GM18868 (cell line): ENCODE data around the gene ITGA1.
"Not testable (repeated sequence)": the region's sequence is repeated elsewhere in the genome, so short reads cannot be mapped to it uniquely, and the experiment has no call there.

ENCODE experiments used
- ATAC-seq: cut with Tn5 transposase; IDR thresholded peaks from one replicate; pipeline ENCODE4 v1.9.1; 2021; ENCODE audit warnings: mild to moderate bottlenecking, moderate library complexity; ENCODE audit not compliant: unreplicated experiment

Gene ITGA1

DNA sequence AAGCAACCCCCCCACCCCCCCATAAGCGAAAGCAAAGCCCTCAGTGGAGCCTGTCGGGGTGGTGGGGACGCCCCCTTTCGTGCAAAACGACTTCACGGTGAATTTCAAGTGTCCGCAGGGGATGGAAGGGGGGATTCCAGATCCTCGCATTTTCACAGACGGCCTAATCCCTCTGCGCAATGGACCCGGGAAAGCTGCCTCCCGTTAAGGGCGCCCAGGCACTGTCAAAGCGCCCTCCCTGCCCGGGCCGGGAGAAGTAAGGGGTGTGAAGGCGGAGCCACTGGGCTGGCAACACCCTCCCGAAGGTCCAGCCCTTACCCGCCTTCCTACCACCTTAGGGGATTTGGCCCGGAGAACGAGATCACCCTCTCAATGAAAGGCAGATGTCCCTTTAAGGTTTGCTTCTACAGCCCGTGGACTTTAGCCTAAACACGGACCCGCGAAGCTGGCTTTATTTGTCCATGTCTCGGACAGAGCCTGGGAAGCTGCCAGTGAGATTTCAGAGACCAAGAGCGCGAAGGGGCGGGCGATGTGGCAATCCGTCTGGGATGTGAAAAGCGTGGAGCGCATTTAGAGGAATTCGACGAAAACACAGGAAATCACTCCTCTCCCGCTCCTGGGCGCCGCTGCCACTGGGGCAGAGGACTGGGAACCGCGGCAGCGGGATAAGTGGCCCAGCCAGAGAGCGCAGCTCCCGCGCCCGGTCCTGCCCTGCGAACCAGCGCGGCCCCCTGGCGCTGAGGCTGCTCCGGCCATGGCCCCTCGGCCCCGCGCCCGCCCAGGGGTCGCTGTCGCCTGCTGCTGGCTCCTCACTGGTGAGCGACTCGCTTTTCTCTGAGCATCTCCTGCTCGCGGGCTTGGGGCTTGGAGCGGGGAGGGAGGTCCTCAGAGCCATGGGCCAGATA lies at the start of gene ITGA1, which contains the start of gene PELO:
TSS of gene ITGA1 (plus strand) at position 317 of the 905 bp plus-strand sequence. CDS start at position 755, 438 bp downstream.
TSS of gene PELO (plus strand) at position 317 of the 905 bp plus-strand sequence. CDS start 12,479 bp downstream, outside the sequence.
- ATAC-seq, result peak; percentile 77

DNA sequence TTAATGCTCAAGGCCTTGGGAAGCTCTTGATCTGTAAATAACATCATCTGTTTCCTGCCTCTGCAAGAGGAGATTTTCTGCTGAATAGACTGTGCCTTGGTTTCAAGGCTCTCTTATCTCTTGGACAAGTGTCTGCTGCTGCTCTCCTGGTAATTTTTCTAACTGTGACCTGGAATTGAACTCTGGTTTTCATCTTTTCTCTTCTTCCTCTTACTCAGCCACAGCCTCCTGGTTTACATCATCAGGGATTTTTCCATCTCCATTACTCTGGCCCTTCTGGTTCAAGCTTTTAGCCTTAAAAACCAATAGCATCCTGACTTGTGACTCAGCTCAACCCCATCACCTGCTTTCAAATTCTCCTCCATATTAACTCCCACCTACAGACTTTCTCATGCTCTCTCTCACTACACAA lies 49.6 kb upstream of the ITGA1 start:
- peak; percentile 73 for ATAC-seq

DNA sequence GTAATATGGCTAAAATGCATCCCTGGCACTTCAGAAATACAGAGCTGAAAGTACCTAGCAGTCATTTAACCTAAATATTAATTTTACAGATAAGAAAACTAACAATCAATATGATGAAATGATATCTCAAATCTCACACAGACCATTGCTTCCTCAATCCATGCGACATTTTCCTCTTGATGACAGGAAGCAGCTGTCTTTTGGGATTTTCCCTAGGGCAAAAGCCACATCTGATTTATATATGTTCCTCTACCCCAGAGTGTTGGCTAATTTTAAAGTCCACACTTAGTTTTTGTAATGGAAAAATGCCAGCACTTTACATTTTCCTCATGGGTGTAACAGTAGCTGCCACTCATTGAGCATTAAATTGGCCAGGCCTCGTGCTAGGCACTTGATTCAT lies 47.7 kb upstream of the ITGA1 start:
- no peak for ATAC-seq

DNA sequence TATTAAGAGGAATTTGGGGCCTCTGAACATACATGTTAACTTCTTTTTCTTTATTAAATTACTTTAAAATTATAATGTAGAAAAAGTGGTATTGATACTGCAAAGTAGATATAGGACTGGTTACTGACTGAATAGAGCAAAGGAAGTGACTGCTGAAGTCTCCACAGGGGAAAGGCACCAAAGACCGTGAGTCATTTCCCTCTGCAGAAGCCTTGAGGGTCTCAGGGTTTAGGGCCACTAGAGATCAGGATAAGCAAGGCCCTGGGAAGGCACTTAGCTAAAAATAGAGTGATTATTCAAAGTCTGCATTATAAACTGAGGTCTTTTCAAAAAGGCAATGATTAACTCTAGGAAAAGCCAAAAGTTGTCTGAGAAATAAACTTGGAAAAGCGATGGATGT lies 44.7 kb upstream of the ITGA1 start:
- no peak for ATAC-seq

DNA sequence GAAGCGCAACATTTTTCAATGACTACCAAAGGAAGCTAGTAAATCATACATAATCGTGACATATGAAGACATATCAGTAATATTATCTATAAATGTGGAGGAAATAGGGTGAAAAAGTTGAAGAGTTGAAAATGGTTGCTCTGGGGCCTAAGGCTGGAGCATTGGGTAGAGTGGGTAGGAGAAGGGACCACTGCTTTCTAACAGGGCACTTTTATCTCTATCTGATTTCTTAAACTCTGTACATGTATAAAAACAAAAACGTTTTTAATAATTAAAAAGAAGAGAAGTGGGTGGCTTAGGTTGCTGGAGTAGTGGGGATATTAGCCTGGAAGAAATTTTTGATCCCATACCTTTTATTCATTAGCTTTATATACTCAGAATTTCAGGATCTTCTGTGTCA lies 44.2 kb upstream of the ITGA1 start:
- ATAC-seq, result peak; percentile 8

DNA sequence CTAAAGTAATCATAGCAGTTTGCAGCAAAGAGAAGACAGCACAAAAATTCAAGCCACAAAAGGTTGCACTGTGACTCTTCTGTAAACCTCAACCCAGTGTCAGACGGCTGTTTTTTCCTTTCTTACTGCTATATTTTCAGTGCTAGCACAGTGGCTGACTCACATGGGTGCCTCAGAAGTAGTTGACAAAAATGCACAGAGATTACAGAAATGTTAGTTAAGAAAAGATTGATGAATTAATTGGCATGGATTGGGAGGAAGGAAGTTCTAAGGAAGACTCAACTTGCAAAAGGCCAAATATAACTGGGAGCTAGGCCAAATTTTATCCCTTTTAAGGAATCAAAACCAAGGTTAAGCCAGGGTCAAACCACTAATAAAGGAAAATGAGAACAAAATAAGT lies 43.7 kb upstream of the ITGA1 start:
- peak; percentile 74 for ATAC-seq

DNA sequence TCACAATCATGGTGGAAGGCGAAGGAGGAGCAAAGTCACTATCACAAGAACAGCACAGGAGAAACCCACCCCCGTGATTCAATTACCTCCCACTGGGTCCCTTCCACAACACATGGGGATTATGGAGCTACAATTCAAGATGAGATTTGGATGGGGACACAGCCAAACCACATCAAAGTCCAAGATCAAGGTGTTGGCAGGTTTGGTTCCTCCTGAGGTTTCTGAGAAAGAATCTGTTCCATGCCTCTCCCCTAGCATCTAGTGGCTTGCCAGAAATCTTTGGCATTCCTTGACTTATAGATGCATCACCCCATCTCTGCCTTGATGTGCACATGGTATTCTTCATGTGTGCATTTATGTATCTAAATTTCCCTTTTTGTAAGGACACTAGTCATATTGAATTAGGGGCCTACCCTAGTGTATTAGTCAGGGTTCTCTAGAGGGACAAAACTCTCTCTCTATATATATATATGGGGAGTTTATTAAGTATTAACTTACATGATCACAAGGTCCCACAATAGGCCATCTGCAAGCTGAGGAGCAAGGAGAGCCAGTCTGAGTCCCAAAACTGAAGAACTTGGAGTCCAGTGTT lies 42.8 kb upstream of the ITGA1 start:
- not testable (repeated sequence) for ATAC-seq

DNA sequence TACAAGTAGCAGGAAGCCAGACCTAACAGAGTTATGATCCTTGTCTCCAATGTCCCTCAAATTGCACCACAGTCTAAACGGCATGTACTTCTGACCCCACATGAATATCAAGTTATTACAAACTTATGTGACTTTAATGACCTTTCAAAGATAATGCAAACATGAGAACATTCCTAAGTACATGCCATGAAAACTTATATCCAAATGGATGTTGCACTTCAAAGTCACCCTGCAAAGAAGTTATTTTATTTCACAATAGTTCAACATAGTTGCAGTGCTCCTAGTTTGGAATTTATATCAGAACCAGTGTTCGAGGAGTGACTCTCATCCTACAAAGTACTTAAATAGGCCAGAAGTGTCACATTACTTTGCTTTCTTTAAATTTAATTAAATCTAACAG lies 41.2 kb upstream of the ITGA1 start:
- ATAC-seq, result no peak

DNA sequence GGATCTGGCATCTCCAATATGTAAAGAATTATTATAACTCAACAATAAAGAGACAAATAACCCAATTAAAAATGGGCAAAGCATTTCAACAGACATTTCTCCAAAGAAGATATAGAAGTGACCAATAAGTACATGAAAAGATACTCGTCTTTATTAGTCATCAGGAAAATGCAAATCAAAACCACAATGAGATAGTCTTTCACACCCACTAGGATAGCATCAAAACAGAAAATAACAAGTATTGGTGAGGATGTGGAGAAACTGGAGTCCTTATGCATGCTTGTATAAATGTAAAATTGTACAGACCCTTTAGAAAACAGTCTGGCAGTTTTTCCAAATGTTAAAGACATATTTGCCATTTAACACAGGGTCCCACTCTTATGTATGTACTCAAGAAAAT lies 39.1 kb upstream of the ITGA1 start:
- ATAC-seq, result no peak

DNA sequence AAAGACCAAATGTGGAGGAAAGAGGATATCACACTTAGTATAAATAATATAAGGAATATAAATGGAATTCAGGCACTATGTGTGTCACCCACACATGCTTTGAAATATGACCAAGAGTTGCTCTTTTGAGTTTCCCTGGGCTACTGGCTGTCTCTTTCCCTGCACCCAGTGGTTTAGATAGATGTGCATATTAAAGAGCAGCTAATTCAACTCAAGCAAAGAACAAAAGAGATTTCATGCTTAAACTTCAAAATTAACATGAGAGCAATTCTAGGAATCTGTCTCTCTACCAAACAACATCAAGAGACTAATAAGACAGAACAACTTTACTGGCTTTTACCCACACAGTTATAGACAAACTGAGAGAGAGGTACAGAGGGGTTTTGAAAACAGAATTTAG lies 38.0 kb upstream of the ITGA1 start:
- ATAC-seq, result no peak

DNA sequence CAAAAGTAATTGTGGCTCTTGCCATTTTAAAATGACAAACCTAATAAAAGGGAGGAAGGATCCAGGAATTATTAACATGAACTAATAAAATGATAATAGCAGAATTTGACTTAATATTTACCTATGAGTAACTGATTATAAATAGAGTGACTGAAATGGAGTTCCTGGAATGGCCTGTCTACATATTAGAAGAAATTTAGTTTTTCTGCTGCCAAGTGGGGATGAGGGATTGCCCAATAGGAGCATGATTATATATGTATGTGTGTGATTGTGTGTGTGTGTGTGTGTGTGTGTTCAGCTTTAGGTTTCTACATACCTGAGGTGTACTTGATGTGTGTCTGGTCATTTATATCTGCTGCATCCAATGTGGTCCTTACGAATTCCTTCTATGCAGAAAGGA lies 36.6 kb upstream of the ITGA1 start:
- ATAC-seq, result no peak

DNA sequence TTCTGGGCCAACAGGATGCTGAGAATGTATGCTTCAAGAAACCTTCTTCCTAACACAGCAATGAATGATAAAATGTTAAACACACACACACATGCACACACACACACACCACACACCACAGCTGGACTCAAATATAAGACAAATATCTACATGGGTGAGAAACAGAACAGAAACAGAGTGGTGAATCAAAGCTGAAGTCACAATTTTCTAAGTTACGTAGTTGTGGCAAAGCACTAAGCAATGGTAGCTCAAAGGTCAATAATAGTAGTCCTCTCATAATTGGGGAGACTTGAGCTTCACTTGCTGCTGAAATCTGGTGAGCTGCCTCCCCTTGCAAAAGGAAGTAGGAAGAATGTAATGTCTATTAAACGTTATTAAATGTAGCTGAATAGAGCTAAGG lies 33.7 kb upstream of the ITGA1 start:
- ATAC-seq, result no peak

DNA sequence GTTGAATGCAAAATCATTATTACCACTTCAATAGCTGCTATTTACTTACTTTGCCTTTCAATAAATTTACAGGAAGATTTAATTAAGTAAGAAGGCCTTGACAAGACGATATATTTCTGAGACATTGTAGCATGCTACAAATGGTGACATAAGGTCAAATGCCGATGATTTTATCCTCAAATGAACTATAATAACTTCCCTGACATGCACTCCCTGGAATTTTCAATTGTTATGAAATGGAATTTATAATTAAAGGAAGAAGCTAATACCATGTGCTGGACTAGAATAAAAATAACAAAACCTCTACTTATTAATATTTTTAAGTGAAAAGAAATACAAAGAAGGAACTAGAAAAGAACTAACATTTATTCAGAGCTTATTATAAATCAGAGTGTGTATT lies 30.2 kb upstream of the ITGA1 start:
- no peak for ATAC-seq

DNA sequence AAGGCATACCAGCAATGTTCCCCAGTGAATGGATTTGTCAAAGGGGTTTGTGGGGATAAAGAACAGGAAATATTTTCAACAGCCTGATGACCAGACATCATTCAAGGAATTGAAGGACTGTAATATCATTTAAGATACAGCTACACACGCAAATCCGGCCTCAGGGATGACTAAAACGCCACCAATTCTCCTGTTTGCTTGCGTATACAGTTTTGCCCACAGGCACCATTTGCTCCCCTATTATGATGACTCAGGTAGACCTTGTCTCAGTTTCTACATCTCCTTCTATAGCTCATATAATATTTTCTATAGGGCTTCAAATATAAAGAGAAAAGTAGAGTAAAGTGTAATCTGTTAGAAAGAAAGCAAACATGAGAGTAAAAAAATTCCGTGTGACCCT lies 29.7 kb upstream of the ITGA1 start:
- ATAC-seq, result no peak

DNA sequence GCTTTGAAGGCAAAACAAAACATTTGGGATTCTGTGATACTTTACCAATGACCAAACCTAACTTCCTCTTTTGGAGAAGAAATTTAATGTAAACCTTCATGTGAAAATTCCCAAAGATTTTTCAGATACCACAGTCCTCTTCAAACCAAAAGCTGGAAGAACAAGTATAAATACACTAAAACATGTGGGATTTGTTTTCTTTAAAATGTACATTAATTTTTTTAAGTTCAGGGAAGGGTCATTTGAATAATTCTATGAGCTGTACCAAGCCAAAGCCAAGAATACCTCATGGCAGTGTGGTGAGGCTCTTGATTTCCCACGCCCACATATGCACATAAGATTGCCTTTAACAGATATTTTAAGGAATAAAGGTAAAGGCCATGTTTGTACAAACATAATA lies 28.4 kb upstream of the ITGA1 start:
- ATAC-seq, result no peak

DNA sequence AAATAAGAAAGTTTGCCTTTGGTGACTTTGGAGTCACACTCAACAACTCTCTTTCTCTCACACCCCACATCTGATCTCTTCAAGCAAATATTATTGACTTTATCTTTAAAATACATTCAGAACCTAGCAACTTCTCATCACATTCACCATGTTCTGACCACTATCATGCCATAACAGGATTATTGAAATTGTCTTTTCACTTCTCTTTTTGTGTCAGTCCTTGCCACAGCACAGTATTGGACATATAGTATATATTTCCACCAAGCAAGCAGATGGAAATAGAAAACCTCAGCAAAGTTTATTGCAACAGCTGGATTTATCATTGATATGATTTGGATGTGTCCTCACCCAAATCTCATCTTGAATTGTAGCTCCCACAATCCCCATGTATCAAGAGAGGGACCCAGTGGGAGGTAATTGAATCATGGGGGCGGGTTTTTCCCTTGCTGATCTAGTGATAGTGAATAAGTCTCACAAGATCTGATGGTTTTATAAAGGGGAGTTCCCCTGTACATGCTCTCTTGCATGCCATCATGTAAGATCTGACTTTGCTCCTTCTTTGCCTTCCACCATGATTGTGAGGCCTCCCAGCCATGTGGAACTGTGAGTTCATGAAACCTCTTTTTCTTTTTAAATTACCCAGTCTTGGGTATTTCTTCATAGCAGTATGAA lies 26.9 kb upstream of the ITGA1 start:
- peak; percentile 79 for ATAC-seq

DNA sequence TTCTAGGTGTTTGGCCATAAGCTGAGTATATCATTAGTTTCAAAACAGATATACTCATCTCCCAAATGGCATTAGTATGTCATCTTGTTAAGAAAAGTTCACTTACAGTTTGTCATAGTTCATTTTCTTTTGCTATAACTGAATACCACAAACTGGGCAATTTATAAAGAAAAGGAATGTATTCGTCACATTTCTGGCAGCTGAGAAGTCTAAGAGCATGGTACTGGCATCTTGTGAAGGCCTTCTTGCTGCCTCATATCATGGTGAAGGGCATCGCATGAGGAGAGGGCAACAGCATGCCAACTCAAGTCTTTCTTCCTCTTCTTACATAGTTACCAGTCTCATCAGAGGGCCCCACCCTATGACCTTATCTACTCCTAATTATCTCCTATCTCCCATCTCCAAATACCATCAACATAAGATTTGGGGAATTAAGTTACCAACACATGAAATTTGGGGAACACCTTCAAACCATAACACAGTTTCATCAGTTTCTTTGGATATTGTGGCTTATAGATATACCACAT lies 20.4 kb upstream of the ITGA1 start:
- no peak for ATAC-seq

DNA sequence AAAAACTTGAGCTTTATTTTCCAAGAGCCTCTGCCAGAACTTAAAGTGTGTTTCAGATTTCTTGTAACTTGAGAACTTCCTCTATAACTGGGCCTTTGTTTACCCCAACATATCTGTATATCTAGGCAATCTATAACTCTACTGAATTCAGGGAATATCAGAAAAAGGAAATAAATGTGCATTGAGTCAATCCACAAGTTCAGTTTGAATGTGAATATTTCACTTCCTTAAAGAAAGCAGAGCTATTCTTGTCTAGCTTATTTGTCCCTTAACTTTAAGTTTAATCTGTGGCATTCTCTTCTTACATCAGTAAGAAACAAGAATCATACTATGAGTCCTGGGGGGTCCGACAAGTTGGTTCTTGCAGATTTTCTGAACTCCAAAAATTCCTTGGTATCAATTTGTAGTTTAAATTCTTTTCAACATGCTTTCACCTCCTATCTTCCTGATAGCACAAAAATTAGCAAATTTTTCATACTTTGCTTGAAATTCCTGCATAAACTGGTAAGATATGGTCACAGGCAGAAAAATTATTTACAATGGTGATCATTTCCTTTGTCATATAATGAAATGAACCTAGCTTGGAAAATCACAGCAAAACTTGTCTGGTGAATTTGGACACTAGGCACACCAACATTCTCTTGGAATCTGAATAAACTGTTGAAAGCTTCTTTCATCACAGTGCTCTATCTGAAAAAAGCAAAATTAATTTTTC lies 19.8 kb upstream of the ITGA1 start:
- ATAC-seq, result peak; percentile 63

DNA sequence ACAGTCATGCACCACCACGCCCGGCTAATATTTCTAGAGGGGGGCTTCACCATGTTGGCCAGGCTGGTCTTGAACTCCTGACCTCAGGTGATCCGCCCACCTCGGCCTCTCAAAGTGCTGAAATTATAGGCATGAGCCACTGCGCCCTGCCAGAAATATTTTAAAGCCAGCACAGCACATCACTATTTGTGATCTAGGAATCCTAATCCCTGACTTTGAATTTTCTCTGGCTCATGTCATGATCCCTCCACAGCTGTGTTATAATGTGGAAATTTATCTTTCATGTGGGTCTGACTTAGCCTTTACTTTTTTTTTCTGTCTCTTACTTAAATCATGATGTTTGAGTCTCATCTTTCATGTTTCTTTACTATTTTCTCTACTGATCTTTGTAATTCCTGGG lies 18.7 kb upstream of the ITGA1 start:
- ATAC-seq, result no peak

DNA sequence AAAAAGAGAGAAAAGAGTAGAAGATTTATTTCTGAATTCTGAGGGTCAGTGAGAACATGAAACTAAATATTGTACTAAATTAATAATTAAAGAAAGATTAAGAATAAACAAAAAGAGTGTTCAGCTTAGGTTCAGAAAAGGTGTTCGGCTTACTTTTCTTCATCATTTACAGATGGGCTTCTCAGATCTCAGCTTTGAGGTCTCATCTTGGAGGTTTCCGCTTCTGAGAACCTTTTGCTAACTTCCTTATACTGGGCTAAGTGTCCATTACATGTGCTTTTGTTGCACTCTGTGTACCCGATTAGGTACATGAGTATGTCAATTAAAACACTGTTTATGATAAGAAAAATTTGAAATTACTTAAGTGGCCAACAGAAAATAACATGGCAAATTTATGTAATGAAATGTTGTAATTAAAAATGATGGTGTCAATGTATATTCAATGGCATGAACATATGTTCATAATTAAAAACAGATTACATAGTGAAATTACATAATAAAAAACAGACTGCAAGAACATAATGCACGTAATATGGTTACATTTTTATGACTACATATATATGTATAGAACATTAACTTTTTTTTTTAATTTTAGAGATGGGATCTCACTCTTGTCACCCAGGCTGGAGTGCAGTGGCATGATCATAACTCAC lies 17.3 kb upstream of the ITGA1 start:
- no peak for ATAC-seq
